Transverse colon (tissue), 3 donors: ENCODE results near the gene ZNF516.

ENCODE experiments used
- CTCF ChIP-seq, 5 experiments: fragments of 200-600 bp in 3 of 5; fragments of 450-650 bp in 2 of 5; sonication (generic) in 3 of 5; IDR thresholded peaks; 1 replicate in 2 of 5; 2 replicates in 3 of 5; pipeline ENCODE4 v1.5.1; 2016 to 2017; ENCODE audit warnings: antibody characterized with exemption in 5 of 5, inconsistent platforms in 3 of 5, mild to moderate bottlenecking in 2 of 5, moderate library complexity in 1 of 5
- EP300 ChIP-seq: sonication (generic); formaldehyde crosslinking; IDR thresholded peaks from one replicate; pipeline ENCODE4 v1.6.1; 2017; ENCODE audit warnings: antibody characterized with exemption, low read depth
- POLR2A ChIP-seq: fragments of 450-650 bp; IDR thresholded peaks from one replicate; pipeline ENCODE4 v1.6.1; 2016; ENCODE audit warnings: antibody characterized with exemption, mild to moderate bottlenecking, moderate library complexity

- TF ChIP-seq CTCF (IDR thresholded peaks at IDR 0.05) (no peak), POLR2A (no peak), EP300 (no peak)
These were observed 111.4 kb downstream of the ZNF516 start for GRCh38 chr18:76383636-76384035.
